ENCODE data around the gene NLRP10.

GRCh38 chr11:7982582-7983119 lies 17.4 kb upstream of the NLRP10 start:
- TF ChIP-seq CTCF (IDR thresholded peaks at IDR 0.05) (no peak), POLR2A (IDR thresholded peaks at IDR 0.05) (no peak)

Measured in esophagus squamous epithelium (tissue), 4 donors.